Ureter (tissue), 1 donor: ENCODE measurements around the gene NAA40. TPM values are rescaled to one million over a fixed set of nuclear protein-coding genes. Genes with fewer than 3 reads are reported as not detected.
"Not testable (repeated sequence)": the region's sequence is repeated elsewhere in the genome, so short reads cannot be mapped to it uniquely, and the experiment has no call there.

ENCODE experiments used
- DNase-seq: peaks from one replicate; pipeline ENCODE4 v3.0.0-alpha.2; 2020; ENCODE audit warnings: low spot score
- total RNA-seq: library from RNA; stranded (reverse); gene quantifications from one replicate; pipeline ENCODE4 v1.2.4, GENCODE V29; 2023
- donor health status: DM: yes; HTN: yes; CAD: no.

NAA40 gene
- total RNA-seq, 1 donor from 2014 or later: 26.4 TPM

DNA sequence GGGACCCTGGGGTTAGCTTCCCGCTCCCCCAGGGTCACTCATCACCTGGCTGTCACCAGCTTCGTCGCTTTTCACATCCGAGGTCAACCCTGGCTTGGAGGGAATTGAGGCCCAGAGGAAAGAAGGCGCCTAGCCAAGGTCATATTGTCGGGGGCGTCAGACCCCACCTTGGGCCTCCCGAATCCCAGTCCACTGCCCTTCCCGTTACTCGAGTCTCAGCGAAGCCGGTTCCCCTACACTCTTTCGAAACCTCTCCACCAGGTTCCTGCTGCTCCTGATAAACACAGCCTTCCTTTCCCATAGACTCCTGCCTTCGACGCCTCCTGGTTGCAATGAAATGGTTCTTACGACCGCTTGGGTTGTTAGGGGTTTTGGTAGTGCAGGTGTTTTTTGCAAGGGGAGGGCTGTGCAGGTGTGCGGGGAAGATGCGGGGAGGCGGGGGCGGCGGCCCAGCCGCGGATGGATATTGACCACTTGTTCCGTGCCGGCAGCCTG is 642 bp downstream of the NAA40 start:
- no peak for DNase-seq

GRCh38 chr11:63940786-63941185 is 2.0 kb downstream of the NAA40 start:
- DNase-seq: no peak

DNA sequence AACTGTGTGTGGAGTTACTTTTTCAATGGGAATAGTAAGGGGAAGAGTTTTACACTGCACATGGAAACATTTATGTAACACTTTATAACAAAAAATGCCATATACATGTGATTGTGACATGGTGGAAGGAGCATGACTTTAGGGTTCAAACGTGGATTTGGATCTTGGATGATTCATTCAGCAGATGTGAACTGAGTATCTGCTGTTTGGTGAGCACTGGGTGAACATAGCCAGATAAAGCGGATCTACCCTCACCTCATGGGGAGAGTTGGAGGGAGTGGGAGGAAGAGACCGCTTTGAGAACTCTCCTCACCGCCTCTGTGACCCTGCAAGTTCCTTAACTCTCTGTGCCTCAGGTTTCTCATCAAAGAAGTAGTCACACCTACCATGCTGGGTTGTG is 3.1 kb downstream of the NAA40 start:
- no peak for DNase-seq

DNA sequence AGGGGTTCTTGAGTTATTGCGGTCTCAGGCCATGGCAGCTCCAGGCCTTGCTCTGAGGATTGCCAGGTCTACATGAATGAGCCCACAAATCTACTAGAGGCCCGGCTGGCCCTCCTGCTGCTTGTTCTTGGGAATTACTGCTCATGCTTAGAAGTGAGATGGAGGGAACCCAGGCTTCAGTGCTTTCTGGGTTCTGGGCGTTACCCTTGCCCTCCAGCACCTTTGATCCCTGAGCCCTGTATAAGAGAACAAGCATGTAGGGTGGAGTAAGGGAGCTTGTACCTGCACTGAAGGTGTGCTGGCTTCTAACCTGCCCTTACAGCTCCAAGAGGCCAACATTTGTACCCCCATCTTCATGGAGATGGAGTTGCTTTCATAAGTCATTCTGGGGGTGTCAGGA is 4.0 kb downstream of the NAA40 start:
- DNase-seq: no peak

DNA sequence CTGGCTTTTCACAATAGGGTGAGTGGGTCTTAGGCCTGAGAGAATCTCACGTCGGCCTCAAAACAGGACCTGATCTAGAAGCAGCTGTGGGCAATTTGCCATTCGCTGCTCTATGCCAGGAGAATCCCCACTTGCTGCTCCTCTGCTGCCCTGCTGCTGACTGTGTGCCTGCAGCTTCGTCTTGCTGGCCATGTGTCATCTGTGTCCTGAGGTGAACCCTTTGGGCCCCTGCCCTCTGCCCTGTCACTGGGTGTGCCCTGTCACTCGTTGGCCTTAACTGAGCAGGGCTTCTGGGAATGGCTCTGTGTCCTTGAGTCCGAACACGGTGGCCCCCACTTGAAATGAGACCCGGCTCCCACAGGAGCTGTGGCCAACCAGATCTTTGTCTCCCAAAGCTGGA is 6.2 kb downstream of the NAA40 start:
- no peak for DNase-seq

GRCh38 chr11:63945477-63946163 is 6.8 kb downstream of the NAA40 start:
- peak; percentile 82 for DNase-seq

DNA sequence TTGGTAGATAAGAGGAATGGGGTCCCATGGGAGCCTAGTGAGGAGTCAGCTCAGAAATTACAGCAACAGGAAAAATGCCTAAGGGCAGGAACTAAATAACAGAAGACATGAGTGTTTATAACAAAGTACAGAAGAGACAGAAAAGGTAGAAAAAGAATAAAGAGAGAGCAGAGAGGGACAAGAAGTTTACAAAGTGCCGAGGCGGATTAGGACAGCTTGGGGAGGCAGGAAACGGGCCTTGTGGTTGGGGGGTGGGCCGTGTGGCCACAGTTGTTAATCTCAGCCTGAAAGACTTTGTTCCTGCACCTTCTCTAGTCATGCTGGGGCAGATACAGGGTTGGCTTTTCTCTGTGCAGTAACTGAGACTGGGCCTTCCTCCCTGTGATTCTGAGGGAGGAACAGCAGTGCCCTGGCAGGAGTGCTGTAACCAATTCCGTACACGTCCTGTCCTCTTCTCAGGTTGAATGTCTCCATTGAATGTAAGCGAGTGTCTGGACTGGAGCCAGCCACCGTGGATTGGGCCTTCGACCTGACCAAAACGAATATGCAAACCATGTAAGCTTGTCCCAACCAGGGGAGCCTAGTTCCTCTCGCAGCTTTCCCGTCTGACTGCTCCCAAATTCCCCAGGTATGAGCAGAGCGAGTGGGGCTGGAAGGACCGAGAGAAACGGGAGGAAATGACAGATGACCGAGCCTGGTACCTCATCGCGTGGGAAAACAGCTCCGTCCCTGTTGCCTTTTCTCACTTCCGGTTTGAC is 13.2 kb downstream of the NAA40 start:
- no peak for DNase-seq

GRCh38 chr11:63952570-63952969 is 13.8 kb downstream of the NAA40 start:
- no peak for DNase-seq

DNA sequence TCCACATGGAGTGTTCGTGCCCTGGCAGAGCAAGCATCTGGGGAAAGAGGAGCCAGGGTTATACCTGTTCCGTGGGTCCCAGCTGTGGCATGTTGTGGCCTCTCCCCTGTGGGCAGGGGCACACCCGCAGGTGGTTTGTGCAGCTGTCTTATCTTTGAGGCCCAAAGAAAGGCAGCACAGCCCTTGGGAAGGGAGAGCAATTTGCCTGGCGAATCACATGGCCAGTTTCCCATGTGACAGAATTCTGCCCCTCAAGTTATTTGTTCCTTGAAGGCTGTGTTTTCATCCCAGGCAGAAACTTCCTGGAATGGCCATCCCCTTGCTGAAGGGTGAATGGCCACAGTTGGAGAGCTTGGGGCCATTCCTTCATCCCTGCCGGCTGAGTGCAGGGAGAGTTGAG is 19.2 kb downstream of the NAA40 start:
- DNase-seq: no peak

GRCh38 chr11:63961608-63962412 is 23.0 kb downstream of the NAA40 start:
- peak; percentile 70 for DNase-seq

DNA sequence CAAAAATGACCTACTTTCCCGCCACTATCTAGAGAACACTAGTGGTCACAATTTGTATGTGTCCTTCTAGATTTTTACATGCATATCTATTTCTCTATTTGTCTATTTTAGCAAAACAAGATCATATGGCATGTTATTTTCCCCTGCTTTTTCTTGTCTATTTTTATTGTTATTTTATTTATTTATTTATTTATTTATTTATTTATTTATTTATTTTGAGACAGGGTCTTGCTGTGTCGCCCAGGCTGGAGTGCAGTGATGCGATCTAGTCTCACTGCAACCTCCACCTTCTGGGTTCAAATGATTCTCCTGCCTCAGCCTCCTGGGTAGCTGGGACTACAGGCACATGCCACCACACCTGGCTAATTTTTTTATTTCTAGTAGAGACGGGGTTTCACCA is 25.1 kb downstream of the NAA40 start:
- DNase-seq: not testable (repeated sequence)

DNA sequence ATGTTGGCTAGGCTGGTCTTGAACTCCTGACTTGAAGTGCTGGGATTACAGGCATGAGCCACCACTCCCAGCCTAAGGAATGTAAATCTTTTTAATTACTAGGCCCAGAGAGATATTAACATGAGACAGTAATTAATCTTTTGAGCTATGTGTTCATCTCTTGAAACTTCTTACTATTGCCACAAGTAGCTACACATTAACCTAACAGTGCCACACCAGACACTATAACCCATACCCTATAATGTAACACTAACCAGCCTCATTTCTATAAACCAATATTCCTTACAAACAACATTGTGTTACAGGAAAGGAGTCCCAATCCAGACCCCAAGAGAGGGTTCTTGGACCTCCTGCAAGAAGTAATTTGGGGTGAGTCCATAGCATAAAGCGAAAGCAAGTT is 27.6 kb downstream of the NAA40 start:
- DNase-seq: no peak

GRCh38 chr11:63969461-63969860 is 30.7 kb downstream of the NAA40 start:
- no peak for DNase-seq

- no peak for DNase-seq
These were observed 32.1 kb downstream of the NAA40 start for GRCh38 chr11:63970902-63971301.

DNA sequence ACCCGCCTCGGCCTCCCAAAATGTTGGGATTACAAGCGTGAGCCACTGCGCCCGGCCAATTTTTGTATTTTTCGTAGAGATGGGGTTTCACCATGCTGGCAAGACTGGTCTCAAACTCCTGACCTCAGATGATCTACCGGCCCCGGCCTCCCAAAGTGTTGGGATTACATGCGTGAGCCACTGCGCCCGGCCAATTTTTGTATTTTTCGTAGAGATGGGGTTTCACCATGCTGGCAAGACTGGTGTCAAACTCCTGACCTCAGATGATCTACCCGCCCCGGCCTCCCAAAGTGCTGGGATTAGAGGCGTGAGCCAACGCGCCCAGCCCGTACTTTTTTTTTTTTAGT is 35.1 kb downstream of the NAA40 start:
- DNase-seq: not testable (repeated sequence)

- peak; percentile 98 for DNase-seq
These were observed 35.7 kb downstream of the NAA40 start, which contains the start of gene COX8A for GRCh38 chr11:63974259-63975143. Gene COX8A (plus strand): TSS chr11:63974620. CDS start chr11:63974681, 61 bp downstream.

DNA sequence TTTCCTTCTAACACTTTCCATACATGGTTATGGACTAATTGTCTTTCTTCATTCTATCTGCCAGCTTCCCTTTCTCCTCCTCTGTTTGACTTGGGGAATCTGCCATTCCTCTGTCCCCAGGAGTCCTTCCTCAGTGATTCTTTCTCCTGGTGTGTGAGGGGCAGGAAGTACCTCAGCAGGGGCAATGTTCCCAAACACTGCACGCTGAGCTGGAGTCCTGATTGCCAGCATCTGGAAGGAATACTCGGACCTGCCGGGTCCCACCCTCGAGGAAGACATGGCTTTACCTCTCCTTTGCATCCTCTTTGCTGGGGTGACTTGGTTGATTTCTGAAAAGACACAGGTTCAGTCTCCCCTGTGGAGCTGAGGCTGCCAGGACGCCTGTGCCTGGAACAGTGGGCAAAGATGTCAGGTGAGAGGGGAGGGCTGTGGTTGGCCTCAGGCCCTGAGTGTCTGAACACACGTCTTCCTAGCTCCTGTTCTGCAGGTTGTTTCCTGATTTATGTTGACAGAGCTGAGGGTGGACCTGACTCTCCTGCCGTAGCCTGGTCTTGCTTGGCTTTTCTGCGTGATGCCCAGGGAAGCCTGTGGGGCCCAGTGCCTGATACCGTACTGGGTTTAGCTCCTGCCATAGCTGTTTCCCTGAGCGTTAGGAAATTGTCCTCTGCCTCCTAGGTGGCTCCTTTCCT is 39.9 kb downstream of the NAA40 start:
- DNase-seq: no peak

- DNase-seq: no peak
These were observed 40.6 kb downstream of the NAA40 start for GRCh38 chr11:63979426-63979825.

- no peak for DNase-seq
These were observed 47.0 kb downstream of the NAA40 start for GRCh38 chr11:63985812-63986155.

DNA sequence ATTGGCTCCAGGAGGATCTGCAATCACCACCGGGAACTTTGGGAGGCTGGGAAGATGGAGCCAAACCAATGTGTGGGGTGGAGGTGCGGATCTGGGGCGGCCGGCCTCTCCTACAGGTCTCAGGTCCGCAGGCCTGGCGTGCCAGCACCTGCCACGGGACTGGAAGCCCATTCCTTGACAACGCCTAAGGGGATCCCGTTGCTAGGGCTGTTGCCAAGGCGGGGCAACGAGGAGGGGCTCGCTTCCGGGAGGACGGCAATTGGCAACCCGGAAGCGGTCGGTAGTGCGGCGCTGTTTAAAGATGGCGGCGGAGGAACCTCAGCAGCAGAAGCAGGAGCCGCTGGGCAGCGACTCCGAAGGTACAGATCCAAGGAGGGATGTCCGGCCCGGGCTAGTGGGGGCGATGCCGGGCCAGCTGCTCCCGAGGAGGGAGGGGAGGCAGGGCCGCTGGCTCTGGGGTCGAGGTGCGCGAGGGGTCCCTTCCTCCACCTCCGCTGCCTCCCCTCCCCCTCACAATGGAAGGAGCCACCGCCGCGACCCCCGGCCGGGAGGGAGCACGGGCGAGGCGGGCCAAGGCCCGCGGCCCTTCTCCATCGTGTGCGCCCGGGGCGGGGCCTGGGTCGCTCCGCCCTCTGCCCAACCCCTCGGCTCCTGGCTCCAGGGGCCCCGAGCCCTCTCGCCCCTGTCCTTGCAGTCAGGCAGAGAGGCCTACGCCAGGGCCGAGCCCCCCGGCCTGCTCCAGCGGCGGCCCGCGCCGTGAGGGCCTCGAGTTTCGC is 47.5 kb downstream of the NAA40 start, which contains the start of gene OTUB1:
Gene OTUB1, plus strand, starts transcription at position 283 of the 776 bp plus-strand sequence. Its CDS starts 19 bp downstream, at position 302.
- peak; percentile 94 for DNase-seq
